NCI-H1694 treated with DMSO at 0.1 percent for 48 hours (cell line): ENCODE results near the gene PDK4.
"Not testable (repeated sequence)": the region's sequence is repeated elsewhere in the genome, so short reads cannot be mapped to it uniquely, and the experiment has no call there.

ENCODE experiments used
- DNase-seq: peaks from one replicate; lab custom pipeline; 2025; lab: John Stamatoyannopoulos, UW

Gene PDK4

DNA sequence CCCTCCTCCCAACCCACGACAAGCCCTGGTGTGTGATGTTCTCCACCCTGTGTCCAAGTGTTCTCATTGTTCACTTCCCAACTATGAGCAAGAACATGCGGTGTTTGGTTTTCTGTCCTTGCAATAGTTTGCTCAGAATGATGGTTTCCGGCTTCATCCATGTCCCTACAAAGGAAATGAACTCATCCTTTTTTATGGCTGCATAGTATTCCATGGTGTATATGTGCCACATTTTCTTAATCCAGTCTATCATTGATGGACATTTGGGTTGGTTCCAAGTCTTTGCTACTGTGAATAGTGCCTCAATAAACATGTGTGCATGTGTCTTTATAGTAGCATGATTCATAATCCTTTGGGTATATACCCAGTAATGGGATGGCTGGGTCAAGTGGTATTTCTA is 8.5 kb upstream of the PDK4 start:
- DNase-seq: not testable (repeated sequence)

DNA sequence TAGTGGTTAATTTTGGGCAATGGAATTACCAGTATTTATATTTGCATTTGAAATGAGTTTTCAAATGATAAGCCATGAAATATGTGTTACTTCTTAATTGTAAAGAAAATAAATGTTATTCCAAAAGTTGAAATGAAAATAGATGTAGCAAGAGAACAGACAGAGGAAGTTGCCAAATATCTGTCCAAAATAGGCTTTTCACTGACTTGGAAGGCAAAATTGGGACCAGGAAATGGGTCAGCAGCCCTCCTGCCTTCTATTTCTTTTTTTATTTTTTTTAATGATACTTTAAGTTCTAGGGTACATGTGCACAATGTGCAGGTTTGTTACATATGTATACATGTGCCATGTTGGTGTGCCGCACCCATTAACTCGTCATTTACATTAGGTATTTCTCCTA is 8.1 kb upstream of the PDK4 start:
- DNase-seq: not testable (repeated sequence)

DNA sequence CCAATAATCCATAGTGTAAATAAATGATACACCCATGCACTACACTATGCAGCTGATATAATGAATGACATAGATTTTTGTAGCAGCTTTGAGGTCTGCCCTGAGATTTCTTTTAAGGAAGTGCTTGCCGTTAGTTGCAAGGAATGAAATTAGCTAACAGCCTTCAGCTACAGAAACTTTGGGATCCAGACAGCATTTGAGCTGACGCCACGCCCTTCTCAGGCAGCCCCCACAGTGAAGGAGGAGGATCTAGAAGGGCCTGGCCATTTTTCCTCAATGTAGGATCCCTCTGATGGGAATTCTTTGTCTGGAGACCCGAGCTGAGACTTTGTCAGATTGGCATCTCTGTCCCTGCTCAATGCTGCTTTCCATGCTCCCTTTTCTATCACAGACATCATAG is 6.1 kb upstream of the PDK4 start:
- DNase-seq: no peak

DNA sequence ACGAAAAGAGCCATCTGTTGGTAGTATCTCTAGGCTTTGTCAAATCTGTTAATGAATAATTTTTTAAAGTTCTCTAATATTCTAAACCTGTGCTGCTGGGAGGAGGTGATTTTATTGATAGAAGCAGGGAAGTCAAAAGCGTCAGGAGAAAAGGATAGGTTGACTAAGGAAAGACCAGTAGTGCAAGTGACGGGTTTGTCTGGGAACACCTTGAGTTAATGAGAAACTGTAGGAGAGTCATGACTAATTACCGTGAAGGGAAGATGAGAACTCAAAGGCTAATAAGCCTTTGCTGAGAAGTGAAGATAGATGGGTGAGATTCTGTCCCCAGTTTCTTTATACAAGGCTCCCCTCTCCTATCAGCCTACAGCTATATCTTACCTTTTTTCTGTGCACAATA is 5.0 kb upstream of the PDK4 start:
- no peak for DNase-seq

DNA sequence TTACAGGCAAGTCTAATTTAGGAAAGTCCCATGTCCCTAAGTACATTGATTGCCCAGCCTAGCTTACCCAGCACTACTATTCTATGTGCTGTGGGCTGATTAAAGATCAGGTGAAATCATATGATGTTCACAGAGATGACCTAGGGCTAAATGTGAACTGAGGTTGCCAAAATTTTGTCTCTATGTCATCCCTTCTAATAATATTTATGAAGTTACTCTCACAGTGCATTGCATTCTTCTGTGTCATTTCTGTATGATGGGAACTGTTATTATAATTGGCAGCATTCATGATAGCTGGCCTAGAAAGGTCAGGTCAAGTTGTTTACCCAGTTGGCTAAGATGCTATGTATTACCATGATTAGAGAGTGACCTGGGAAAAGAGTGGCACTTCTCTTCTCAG is 2.8 kb upstream of the PDK4 start:
- no peak for DNase-seq

DNA sequence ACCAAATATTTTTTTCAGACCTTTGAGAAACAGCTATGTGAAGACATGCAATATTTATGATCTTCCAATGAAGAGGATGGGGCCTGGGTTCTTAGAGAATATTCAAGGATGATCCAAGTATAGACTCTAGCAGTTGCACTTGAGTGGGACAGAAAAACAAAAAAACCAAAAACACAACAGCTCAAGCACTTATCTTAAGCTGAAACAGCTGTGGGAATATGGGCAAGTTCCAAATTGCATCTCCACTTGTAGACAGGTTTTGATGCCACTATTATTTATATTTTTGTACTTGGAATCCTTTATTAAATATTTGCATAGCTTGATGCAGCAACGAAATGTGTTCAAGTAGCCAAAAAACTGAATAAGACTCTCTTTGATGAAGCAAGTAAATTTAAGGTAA is 2.2 kb upstream of the PDK4 start:
- DNase-seq: no peak

DNA sequence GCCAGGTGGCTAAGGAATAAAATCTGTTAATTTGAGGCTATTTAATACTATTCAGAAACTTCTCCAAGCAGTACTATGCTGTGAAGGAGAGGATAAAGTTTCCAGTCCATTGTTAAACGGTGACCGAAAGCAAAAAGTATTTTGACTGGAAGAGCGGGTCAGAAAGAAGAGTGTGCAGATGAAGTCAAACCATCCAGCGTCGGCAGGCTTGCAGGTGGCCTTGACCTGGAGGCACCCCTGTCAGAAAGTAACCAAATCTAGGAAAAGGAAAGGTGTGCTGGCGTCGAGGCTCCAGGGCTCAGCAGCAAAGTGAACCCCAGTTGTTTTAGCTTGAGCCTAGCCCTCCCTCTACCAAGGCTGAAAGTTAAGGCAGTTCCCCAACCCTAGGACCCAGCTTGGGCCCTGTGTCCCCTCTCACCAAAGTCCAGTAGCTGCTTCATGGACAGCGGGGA is 544 bp downstream of the PDK4 start:
- no peak for DNase-seq

DNA sequence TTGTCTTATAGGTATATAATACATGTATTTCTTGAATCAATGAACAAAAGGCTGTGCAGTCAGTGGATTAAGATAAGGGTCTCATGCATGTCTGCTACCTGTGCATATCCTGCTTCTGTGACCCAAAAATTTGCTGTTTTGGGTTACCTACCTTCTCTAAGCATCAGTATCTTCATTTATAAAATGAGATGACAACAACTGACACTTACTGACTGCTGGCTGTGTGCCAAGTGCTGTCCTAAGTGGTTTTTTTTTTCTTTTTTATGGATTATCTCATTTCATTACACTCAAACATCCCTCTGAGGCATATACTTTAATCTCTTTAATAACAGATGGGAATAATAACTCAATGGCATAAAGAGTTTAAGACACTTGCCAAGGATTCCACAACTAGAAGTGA is 2.1 kb downstream of the PDK4 start:
- DNase-seq: no peak

DNA sequence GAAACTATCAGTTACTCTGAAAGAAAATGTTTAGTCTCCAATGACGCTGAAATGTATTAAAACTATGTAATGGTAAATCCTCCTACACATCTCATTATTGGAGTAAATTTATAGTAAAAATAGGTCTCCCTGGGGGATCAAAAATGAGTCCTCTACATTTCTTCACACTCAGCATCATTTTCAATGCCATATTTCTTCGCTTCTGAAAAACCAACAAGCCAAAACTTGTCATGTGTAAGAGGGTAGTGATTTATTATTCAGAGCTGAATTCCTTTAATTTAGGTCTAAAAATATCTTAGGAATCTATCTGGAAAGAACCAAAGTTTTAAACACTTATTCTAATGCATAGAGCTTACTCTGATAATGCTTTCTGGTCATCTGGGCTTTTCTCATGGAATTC is 3.0 kb downstream of the PDK4 start:
- DNase-seq: no peak

DNA sequence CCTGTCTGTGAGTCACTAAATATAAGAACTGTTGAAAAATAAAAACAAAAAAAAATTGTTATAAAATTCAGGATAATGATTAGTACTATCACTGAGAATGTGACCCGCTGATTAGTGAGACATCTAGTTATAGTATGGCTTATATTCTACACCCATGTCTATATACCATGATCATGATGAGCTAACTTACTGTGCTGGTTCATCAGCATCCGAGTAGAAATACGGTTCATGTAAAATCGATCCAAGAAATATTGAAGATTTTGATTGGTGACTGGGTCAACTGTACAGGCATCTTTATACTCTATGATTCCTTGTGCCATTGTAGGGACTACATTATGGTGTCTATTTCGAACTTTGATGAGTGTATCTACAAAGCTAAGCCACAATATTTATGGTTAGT is 3.7 kb downstream of the PDK4 start:
- DNase-seq: no peak

DNA sequence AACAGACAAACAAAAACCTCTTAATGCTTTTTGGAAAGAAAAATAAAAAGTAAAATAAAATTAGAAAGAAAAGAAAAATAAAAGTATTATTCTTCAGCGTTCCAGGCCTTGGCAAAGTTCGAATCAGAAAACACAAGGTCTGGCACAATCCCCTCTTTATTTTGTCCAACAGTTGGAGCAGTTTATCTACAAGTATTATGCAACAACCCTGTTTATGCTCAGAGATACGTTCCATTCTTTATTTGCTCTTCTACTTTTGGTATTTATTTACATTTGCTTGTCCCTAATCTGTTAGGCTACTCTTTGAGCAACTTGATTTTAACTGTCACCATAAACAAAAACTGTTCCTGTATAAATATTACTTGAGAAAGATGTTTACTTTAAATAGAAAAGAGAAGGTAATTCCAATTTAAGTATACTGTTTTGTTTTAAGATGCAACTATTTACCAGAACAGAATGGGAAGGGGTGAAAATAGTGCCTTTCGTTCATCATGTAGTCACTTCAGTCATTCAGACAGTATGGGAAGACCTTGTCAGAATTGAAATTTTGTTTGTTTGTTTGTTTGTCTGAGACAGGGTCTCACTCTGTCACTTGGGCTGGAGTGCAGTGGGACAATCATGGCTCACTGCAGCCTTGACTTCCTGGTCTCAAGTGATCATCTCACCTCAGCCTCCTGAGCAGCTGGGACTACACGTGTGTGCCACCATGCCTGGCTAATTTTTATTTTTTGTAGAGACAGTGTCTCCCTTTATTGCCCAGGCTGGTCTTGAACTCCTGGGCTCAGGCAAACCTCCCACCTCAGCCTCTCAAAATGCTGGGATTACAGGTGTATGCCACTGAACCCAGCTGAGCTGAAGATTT is 5.7 kb downstream of the PDK4 start:
- DNase-seq: no peak

DNA sequence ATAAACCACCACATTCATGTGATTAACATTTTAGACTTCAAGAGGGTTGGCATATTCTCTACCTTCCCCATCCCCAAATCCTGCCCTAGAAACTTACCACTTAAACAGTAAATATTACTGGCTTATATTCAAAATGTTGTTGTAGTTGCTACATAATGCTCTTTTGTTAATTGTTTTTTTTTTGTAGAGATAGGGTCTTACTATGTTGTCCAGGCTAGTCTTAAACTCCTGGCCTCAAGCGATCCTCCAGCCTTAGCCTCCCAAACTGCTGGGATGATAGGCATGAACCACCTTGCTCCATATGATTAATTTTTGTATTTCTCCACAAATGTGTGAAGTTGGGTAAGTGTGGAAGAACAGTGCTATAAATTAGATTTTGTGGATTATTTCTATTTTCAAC is 6.5 kb downstream of the PDK4 start:
- no peak for DNase-seq

DNA sequence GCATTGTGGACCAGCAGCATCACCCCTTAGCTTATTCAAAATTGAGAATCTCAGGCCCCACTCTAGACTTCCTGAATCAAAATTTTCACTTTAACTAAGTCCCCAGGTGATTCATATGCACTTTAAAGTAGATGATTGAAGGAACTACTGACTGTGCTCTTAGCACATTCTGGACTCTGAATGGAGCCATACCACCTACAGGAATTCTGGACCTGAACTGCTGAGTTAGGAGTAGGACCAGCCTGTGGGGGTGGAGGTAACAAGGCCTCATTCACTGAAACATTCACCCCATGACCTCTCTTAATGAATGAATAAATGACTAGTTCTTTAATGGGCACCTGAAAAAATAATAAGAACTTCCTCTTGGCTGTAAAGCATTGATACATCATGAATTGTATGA is 7.3 kb downstream of the PDK4 start:
- DNase-seq: no peak

DNA sequence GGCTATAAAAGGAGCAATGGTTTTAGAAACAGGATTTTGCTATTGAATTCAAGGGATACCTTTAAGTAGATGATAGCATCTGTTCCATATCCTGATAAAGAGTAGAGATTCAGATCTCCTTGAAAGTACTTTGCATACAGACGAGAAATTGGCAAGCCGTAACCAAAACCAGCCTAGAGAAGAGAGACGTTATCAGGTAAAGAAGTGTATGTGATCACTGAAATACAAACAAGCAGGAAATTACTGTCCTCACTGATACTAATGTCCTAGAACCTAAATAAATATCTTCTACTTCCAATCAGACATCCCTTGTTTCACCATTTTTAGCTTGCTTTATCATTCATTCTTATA is 9.4 kb downstream of the PDK4 start:
- DNase-seq: no peak

DNA sequence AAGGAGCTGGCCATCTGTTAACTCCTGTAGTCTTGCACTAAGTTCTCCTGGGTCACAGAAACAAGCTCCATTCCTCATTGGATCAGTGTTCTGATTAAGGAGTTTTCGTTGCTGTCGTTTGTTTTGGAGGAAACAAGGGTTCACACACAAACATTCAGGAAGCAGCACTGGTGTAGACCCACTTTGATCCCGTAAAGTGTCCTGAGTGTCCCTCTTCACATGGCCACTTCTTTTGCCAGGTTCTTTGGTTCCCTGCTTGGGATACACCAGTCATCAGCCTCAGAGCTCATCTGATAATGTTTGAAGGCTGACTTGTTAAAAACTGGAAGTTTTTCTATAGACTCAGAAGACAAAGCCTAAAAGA is 10.9 kb downstream of the PDK4 start:
- DNase-seq: no peak

DNA sequence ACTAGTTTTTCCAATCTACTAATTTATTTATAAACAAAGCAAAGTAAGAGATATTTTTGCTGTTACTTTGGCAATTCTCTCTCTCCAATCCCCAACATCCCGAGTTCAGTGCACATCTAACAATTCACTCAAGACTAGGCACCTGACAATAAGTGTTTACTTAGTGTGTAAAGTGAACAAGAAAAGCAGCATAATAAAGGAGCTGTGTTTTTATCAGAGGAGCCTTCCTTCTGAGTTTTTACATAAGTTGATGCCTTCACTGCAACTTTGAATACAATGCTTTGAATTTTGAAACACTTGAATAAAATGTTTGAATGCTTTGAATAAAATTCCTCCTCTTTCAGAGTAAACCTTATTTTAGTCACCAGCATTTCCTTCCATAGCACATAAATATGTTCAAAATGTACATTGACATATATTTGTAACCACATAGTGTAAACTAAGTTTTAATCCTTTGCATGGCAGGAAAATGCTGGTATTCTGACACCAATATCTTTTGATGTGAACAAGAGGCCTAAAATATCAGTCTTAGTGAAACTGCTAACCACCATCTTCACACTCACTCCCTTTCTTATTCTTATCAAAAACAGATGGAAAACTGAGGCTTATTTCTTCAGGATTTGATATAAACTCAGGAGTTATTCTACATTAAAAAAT is 11.4 kb downstream of the PDK4 start:
- no peak for DNase-seq

DNA sequence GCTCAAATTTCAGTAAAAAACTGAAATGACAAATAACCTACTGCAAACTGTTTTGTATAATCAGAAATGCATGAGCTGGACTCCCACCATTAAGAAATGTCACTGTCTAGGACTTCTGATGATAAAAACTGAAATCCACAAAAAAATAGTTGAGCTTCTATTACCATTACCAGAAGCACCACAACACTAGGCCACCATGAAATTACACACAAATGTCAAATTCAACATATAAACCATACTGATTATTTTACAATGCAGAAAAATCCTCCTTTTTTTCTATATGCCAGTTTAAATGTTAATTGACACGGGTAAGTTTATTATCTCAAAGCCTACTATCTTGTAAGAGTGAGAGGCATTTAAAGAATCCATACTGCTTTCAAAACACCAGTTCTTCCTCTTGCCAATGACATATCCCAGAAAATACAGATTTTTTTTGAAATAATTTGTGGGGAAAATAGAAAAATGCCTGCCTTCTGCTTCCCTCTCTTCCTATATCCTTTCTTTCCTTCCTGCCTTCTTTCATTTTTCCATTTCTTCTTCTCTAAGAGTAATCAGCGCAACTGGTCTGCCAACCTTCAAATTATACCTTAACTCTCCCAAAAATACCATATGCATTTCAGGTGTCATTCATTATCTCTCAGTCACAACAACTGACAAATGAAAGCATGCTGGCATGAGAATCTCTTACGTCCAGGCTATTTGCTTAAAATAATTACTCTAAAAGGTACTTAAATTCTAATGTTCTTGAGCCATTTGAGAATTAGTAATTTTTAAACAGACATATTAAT is 12.3 kb downstream of the PDK4 start:
- DNase-seq: no peak

DNA sequence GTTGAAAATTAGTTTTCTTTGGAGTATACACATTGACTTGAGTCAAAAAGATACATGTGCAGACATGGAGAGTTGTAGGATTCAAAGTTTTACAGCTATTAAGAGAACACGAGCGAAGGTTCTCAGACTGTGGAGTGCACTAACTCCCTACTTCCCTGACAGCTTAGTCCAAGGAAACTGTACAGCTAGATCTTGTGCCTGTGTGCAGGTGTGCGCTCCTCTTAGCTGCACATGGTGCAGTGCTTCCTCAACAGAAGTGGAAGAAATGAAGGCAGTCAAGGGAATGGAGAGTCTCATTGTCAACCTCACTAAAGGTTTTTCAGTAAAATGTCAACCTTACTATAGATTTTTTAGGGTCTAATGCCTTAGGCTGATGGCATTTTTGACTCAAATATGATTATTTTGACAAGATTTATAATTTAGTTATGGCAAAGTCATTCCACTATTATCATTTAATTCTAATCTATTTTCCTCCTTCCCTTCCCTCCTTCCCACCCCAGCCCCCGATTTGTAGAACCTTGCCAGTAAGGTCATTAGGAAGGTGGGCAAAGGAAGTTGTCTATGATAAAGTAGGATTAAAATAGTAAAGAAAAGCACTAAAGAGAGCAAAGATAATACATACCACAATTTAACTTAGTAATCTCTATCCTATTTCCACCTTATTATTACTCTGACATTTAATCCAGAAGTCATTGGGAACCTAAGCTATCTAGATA is 13.6 kb downstream of the PDK4 start:
- DNase-seq: no peak

DNA sequence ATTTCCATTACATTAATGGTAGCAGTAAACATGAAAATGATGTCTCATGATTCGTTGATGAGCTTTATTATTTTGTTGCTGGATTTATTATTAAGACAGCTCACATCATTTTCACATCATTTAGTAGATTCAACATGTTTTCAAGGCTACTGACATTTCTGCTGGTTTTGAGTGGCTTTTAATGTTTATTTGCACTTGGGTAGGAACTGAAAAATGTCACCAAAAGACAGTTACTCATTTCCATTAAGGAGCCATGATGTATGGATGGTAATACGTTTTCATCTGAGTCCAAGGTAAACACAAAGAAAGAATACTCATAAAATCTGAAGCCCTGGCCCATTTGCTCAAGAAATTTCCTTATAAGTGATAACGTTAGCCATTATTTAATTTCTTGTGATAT is 14.8 kb downstream of the PDK4 start:
- no peak for DNase-seq

DNA sequence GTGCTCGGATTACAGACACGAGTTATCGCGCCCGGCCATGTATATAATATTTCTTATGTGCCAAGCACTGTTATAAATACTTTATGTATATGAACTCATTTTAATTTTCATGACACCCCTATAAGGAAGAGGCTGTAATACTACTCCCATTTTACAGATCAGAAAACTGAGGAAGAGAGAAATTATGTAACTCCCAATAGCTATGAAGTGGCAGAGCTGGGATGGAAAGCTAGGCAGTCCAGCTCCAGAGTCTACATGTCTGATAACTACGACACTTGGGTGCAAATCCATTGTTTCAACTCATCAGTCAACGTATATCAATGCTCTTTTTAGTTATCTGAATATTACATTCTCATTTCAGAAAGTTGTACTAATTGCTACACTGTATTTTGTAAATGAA is 17.0 kb downstream of the PDK4 start:
- no peak for DNase-seq

DNA sequence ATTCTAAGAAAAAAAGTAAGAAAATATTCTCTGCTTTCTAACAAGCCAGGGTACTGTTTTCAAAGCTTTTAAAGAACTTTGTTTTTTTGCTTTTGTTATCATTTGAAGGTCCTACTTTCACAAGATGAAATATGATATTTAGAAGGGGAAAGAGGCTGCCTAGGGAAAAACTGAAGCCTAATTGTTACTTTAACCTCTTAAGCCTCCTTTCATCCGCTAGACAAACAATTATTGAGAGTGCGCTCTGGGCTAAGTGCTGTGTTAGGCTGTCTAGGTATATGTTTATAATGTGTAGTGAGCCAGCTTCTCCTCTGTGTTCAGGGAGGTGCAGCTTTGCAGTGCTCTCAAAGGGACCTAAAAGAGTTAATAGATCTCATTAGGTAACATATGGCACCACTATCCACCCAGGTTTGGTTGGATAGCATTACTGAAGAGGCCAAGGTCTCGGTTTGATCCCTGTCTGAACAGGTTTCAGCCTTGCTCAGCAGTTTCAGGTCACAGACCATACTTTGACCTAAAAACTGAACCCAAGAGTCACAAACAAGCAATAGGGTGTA is 17.9 kb downstream of the PDK4 start:
- no peak for DNase-seq

DNA sequence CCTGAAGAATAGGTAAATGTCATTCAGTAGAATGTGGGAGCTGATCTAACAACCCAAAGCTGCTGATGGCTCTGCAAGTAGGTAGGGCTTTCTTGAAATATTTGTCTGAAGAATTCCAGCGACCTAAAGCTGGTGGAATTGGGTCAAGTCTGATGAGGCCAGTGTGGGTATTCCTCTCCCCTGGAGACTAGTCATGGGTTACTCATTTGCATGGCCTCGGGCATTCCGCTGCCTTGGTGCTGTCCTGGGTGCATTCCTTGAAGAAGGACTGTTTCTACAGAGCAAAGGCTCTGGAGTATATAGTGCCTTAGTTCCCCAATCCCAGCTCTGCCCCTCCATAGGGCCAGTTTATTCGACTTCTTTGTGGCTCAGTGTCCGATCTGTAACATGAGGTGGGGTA is 19.2 kb downstream of the PDK4 start:
- DNase-seq: no peak
